OCI-LY1 (cell line): ENCODE results near the gene SEZ6.

Source experiments
- H2AFZ ChIP-seq: fragments of 200-600 bp; sonication (generic), shearing (Covaris generic); 2 replicates; pipeline ENCODE4 v1.6.0; 2014; ENCODE audit warnings: antibody characterized with exemption, mild to moderate bottlenecking, low read length
- H3F3A ChIP-seq: fragments of 200-600 bp; sonication (generic), shearing (Covaris generic); 2 replicates; pipeline ENCODE4 v1.6.0; 2014; ENCODE audit warnings: mild to moderate bottlenecking, antibody characterized with exemption, low read length, moderate library complexity; ENCODE audit not compliant: insufficient read depth
- H3K27ac ChIP-seq: fragments of 200-600 bp; sonication (generic); 2 replicates; pipeline ENCODE4 v1.5.1; 2014; ENCODE audit warnings: low read length, mixed run types, mild to moderate bottlenecking, low read depth; ENCODE audit not compliant: poor library complexity, severe bottlenecking
- H3K27me3 ChIP-seq: fragments of 200-600 bp; sonication (generic); 2 replicates; pipeline ENCODE4 v1.6.0; 2014; ENCODE audit warnings: antibody characterized with exemption, mild to moderate bottlenecking, low read length, moderate library complexity; ENCODE audit not compliant: insufficient read depth
- H3K36me3 ChIP-seq: fragments of 200-600 bp; sonication (generic); 2 replicates; pipeline ENCODE4 v1.6.1; 2014; ENCODE audit warnings: mild to moderate bottlenecking, antibody characterized with exemption, low read length, moderate library complexity, mixed read lengths; ENCODE audit not compliant: insufficient read depth
- H3K4me1 ChIP-seq: fragments of 200-600 bp; sonication (generic); 2 replicates; pipeline ENCODE4 v1.5.1; 2014; ENCODE audit warnings: mild to moderate bottlenecking, low read length, moderate library complexity; ENCODE audit not compliant: insufficient read depth, severe bottlenecking
- H3K4me2 ChIP-seq: fragments of 200-600 bp; sonication (generic), shearing (Covaris generic); 2 replicates; pipeline ENCODE4 v1.6.1; 2014; ENCODE audit warnings: low read length
- H3K4me3 ChIP-seq: fragments of 200-600 bp; sonication (generic); 2 replicates; pipeline ENCODE4 v1.5.1; 2014; ENCODE audit warnings: low read length, low read depth, mild to moderate bottlenecking, mixed read lengths; ENCODE audit not compliant: poor library complexity, severe bottlenecking
- H3K79me2 ChIP-seq: fragments of 200-600 bp; shearing (Covaris generic); 2 replicates; pipeline ENCODE4 v1.6.1; 2016; ENCODE audit warnings: mixed run types, low read length, mixed read lengths; ENCODE audit not compliant: insufficient read depth
- H3K9ac ChIP-seq: fragments of 200-600 bp; sonication (generic), shearing (Covaris generic); 2 replicates; pipeline ENCODE4 v1.6.1; 2014; ENCODE audit warnings: mild to moderate bottlenecking, low read length, mixed read lengths
- H3K9me2 ChIP-seq: fragments of 200-600 bp; sonication (generic), shearing (Covaris generic); 2 replicates; pipeline ENCODE4 v1.6.1; 2014; ENCODE audit warnings: low read depth, mild to moderate bottlenecking, low read length, mixed read lengths
- H3K9me3 ChIP-seq: fragments of 200-600 bp; shearing (Covaris generic); 2 replicates; pipeline ENCODE4 v1.6.1; 2014; ENCODE audit warnings: low read length, mixed read lengths
- H4K20me1 ChIP-seq: fragments of 200-600 bp; sonication (generic), shearing (Covaris generic); 2 replicates; pipeline ENCODE4 v1.6.0; 2016; ENCODE audit warnings: mild to moderate bottlenecking, low read length; ENCODE audit not compliant: insufficient read depth
- EZH2 ChIP-seq: fragments of 200-600 bp; sonication (generic), shearing (Covaris generic); IDR thresholded peaks from 2 replicates; pipeline ENCODE4 v1.8.0; 2017; ENCODE audit warnings: borderline replicate concordance, mixed run types, mild to moderate bottlenecking, antibody characterized with exemption, low read length, moderate library complexity, mixed read lengths
- TF ChIP-seq, protein P1 (sequence below): fragments of 200-600 bp; sonication (generic), shearing (Covaris generic); IDR thresholded peaks from 2 replicates; pipeline ENCODE4 v1.5.1; 2017; ENCODE audit warnings: mild to moderate bottlenecking, antibody characterized with exemption, low read length, moderate library complexity, mixed read lengths

SEZ6 gene

DNA sequence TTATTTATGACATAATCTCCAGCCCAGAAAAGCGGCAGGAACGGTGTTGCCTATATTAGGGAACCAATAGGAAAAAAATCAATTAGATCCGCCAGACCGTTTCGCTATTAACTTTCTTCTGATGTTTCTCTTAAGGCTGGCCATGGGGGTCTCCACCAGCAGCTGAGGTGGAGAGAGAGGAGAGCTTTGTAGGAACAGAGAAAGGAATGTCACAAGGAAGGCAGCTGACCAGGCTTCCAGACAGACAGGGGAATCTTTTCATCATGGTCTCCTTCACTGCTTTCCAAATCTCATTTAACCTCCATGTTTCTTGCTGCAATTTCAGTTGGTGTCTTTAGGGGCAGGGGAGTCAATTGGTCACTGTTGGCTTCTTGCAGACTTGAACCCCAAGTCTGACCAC, 8.9 kb upstream of the SEZ6 start:
- Histone ChIP-seq H3K4me3 (no peak overlapping the region), H3K9me3 (no peaks in the 10 kb centered on the region), H3K9ac (no peak overlapping the region), H3F3A (no peaks in the 10 kb centered on the region), H3K27me3 (peaks cover 14% of the 10 kb centered on the region), H3K27ac (no peak overlapping the region), H3K4me2 (no peak overlapping the region), H3K9me2 (no peaks in the 10 kb centered on the region), H3K79me2 (no peaks in the 10 kb centered on the region), H2AFZ (no peak overlapping the region), H3K4me1 (no peaks in the 10 kb centered on the region), H4K20me1 (no peaks in the 10 kb centered on the region), H3K36me3 (no peaks in the 10 kb centered on the region)
- TF ChIP-seq, protein P1, sequence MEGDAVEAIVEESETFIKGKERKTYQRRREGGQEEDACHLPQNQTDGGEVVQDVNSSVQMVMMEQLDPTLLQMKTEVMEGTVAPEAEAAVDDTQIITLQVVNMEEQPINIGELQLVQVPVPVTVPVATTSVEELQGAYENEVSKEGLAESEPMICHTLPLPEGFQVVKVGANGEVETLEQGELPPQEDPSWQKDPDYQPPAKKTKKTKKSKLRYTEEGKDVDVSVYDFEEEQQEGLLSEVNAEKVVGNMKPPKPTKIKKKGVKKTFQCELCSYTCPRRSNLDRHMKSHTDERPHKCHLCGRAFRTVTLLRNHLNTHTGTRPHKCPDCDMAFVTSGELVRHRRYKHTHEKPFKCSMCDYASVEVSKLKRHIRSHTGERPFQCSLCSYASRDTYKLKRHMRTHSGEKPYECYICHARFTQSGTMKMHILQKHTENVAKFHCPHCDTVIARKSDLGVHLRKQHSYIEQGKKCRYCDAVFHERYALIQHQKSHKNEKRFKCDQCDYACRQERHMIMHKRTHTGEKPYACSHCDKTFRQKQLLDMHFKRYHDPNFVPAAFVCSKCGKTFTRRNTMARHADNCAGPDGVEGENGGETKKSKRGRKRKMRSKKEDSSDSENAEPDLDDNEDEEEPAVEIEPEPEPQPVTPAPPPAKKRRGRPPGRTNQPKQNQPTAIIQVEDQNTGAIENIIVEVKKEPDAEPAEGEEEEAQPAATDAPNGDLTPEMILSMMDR = no peak
- TF ChIP-seq EZH2 = no peak

GRCh38 chr17:29012535-29012934, 6.7 kb upstream of the SEZ6 start:
- Histone ChIP-seq H3K27me3 (peaks cover 14% of the 10 kb centered on the region), H4K20me1 (no peaks in the 10 kb centered on the region), H3K36me3 (no peaks in the 10 kb centered on the region), H3K27ac (no peak overlapping the region), H3K79me2 (no peaks in the 10 kb centered on the region), H3K9me2 (no peaks in the 10 kb centered on the region), H3F3A (no peaks in the 10 kb centered on the region), H3K9me3 (no peaks in the 10 kb centered on the region), H3K4me2 (no peak overlapping the region), H3K9ac (no peak overlapping the region), H3K4me3 (no peak overlapping the region), H2AFZ (no peak overlapping the region), H3K4me1 (no peaks in the 10 kb centered on the region)
- TF ChIP-seq EZH2 = no peak
- TF ChIP-seq, protein P1 = no peak

- Histone ChIP-seq H3K4me2 (no peak overlapping the region), H3K9me3 (no peaks in the 10 kb centered on the region), H2AFZ (no peak overlapping the region), H3K79me2 (no peaks in the 10 kb centered on the region), H4K20me1 (no peaks in the 10 kb centered on the region), H3K36me3 (no peaks in the 10 kb centered on the region), H3K9ac (no peak overlapping the region), H3K9me2 (no peaks in the 10 kb centered on the region), H3K4me1 (no peaks in the 10 kb centered on the region), H3K27ac (no peak overlapping the region), H3K27me3 (peaks cover 14% of the 10 kb centered on the region), H3F3A (no peaks in the 10 kb centered on the region), H3K4me3 (no peak overlapping the region)
- no peak for TF ChIP-seq EZH2
- TF ChIP-seq, protein P1 = no peak
Observed at GRCh38 chr17:29010586-29010985, 4.8 kb upstream of the SEZ6 start.
